Kidney (tissue), 14 donors: ENCODE results near the gene FAM131A. TPM values are rescaled to one million over a fixed set of nuclear protein-coding genes. Genes with fewer than 3 reads are reported as not detected.

ENCODE experiments used
- DNase-seq, 5 donors: peaks; one replicate each; pipeline ENCODE4 v3.0.0-alpha.2; 2013 to 2020
- FAIRE-seq: peaks from 2 replicates; lab custom pipeline; 2012; peaks lifted over from hg19 to GRCh38; lab: Jason Lieb, UNC
- H3K27ac ChIP-seq, 2 donors: one replicate each; pipeline ENCODE4 v1.7.0; 2013; ENCODE audit warnings: low read depth in 2 of 2, low read length in 2 of 2, inconsistent platforms in 1 of 2
- H3K27me3 ChIP-seq: one replicate; pipeline ENCODE4 v1.7.1; 2013; ENCODE audit warnings: low read length, inconsistent platforms; ENCODE audit not compliant: control insufficient read depth, insufficient read depth
- H3K36me3 ChIP-seq, 3 donors: one replicate each; pipeline versions ENCODE4 v1.7.0 to v1.7.1; 2013; ENCODE audit warnings: low read length in 3 of 3, control low read depth in 1 of 3, inconsistent platforms in 1 of 3; ENCODE audit not compliant: insufficient read depth in 3 of 3, control insufficient read depth in 2 of 3
- H3K4me1 ChIP-seq, 3 donors: one replicate each; pipeline versions ENCODE4 v1.7.0 to v1.7.1; 2013; ENCODE audit warnings: low read length in 3 of 3, inconsistent platforms in 1 of 3, low read depth in 1 of 3; ENCODE audit not compliant: control insufficient read depth in 2 of 3, insufficient read depth in 2 of 3
- H3K4me3 ChIP-seq, 3 donors: one replicate each; pipeline versions ENCODE4 v1.7.0 to v1.8.1; 2013; ENCODE audit warnings: low read length in 3 of 3, control low read depth in 1 of 3, inconsistent platforms in 1 of 3
- H3K9ac ChIP-seq, 3 donors: one replicate each; pipeline versions ENCODE4 v1.7.0 to v1.7.1; 2013; ENCODE audit warnings: low read length in 3 of 3, control low read depth in 1 of 3, inconsistent platforms in 1 of 3
- H3K9me3 ChIP-seq, 3 donors: one replicate each; pipeline versions ENCODE4 v1.7.0 to v1.7.1; 2013; ENCODE audit warnings: low read length in 3 of 3, control low read depth in 1 of 3, inconsistent platforms in 1 of 3; ENCODE audit not compliant: control insufficient read depth in 2 of 3, insufficient read depth in 1 of 3
- intact Hi-C: fragments of 100-400 bp; cut with DNase I; formaldehyde crosslinking; loops from one replicate; pipeline ENCODE4 v1.11.1; 2022
- polyA plus RNA-seq: library from polyadenylated mRNA; stranded (reverse); fragments of 350-450 nt; fragmentation: Illumina TruSeq; extraction: RNeasy Lipid Tissue Mini Kit (QIAGEN cat#74804); gene quantifications from one replicate; pipeline ENCODE4 v1.2.3, GENCODE V29; 2014; ENCODE audit warnings: low read depth, low replicate concordance; ENCODE audit not compliant: insufficient read depth
- total RNA-seq: library from RNA; stranded (reverse); fragmentation: NEBNext Ultra II Directional; extraction: Animal tissue kit (Norgen Biotek cat#: 25700); gene quantifications from one replicate; pipeline ENCODE4 v1.2.1, GENCODE V29; 2021
- TF ChIP-seq, protein P1 (sequence below): IDR thresholded peaks from 3 replicates; pipeline ENCODE4 v1.5.1; 2012; ENCODE audit warnings: mild to moderate bottlenecking, moderate library complexity, borderline replicate concordance; ENCODE audit not compliant: insufficient read depth; ENCODE audit errors: extremely low read depth
- donor health status: control.
- donor health status: control.
- donor health status: control.
- donor health status: control.
- donor health status: control.
- donor health status: DM: yes; HTN: yes; CAD: no.
- donor health status: Normal renal cell carcinoma (clear cell type).

Gene FAM131A
- total and polyA plus RNA-seq, 2 donors from 2014 or later = 14.0 to 20.1 TPM

DNA sequence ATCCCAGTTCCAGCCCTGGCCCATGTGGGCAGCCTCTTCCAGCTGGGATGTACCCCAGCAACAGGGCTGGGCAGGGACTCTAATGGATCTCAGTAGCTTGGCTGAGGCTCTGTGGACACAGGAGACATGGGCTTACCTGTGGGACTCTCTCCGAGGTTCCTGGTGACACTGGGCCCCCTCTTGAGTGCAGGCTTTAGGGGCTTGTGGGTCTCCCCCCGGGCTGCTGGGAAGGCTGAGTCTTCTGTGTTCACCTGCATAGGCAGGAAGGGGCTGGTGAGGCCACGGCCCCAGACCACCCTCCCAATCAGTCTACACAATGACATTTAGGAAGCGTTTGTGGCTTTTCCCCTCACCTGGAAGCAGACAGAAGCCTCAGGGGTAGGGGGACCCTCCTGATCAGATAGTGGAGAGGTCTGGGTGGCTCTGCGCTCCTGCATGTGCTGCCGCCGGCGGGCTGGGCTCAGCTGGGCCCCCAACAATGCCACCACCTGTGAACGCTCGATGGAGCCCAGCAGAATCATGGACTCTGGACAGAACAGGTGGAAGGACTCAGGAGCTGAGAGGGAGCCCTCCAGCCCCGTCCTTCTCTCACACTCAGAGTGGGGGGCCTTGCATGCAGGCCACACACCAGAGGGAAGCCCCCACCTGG, 15.6 kb downstream of the FAM131A start:
- H3K4me1 ChIP-seq = peaks cover 0 to 8% (median 2%) of the 10 kb centered on the region in 3 donors
- no peaks in the 10 kb centered on the region for H3K9me3 ChIP-seq
- TF ChIP-seq, protein P1, sequence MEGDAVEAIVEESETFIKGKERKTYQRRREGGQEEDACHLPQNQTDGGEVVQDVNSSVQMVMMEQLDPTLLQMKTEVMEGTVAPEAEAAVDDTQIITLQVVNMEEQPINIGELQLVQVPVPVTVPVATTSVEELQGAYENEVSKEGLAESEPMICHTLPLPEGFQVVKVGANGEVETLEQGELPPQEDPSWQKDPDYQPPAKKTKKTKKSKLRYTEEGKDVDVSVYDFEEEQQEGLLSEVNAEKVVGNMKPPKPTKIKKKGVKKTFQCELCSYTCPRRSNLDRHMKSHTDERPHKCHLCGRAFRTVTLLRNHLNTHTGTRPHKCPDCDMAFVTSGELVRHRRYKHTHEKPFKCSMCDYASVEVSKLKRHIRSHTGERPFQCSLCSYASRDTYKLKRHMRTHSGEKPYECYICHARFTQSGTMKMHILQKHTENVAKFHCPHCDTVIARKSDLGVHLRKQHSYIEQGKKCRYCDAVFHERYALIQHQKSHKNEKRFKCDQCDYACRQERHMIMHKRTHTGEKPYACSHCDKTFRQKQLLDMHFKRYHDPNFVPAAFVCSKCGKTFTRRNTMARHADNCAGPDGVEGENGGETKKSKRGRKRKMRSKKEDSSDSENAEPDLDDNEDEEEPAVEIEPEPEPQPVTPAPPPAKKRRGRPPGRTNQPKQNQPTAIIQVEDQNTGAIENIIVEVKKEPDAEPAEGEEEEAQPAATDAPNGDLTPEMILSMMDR = no peak
- no peak overlapping the region for H3K9ac ChIP-seq
- H3K36me3 ChIP-seq = peaks cover 0 to 5% (median 0%) of the 10 kb centered on the region in 3 donors
- H3K4me3 ChIP-seq = no peak overlapping the region
- H3K27me3 ChIP-seq = no peaks in the 10 kb centered on the region
- FAIRE-seq (no peak), DNase-seq (no peak)
- no peak overlapping the region for H3K27ac ChIP-seq
- intact Hi-C loops = no loop called here

DNA sequence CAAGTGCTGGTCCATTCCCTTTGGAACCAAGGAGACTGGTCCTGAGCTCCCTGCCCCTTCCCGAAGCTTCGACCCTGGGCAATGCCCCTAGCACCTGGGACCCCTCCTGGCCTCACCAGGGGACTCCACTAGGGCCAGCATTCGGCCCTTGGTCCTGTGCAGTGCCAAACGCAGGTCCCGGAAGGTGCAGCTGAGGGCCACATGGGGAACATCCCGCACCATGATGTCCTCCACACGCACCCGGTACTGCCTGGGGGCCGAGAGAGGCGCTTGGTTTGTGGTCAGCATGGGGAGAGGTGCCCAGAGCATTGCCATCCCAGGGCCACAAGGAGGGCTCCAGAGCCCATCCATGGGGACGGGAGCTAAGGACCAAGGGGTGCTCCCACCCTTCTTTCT, 16.1 kb downstream of the FAM131A start:
- FAIRE-seq (no peak), DNase-seq (peak in 1 of 5 donors; percentile 74)
- no peaks in the 10 kb centered on the region for H3K9me3 ChIP-seq
- no peak overlapping the region for H3K9ac ChIP-seq
- no peak overlapping the region for H3K27ac ChIP-seq
- TF ChIP-seq, protein P1 = no peak
- no peak overlapping the region for H3K4me3 ChIP-seq
- H3K4me1 ChIP-seq = peaks cover 0 to 8% (median 2%) of the 10 kb centered on the region in 3 donors
- no peaks in the 10 kb centered on the region for H3K27me3 ChIP-seq
- intact Hi-C loops = no loop called here
- peaks cover 0 to 5% (median 4%) of the 10 kb centered on the region in 3 donors for H3K36me3 ChIP-seq

DNA sequence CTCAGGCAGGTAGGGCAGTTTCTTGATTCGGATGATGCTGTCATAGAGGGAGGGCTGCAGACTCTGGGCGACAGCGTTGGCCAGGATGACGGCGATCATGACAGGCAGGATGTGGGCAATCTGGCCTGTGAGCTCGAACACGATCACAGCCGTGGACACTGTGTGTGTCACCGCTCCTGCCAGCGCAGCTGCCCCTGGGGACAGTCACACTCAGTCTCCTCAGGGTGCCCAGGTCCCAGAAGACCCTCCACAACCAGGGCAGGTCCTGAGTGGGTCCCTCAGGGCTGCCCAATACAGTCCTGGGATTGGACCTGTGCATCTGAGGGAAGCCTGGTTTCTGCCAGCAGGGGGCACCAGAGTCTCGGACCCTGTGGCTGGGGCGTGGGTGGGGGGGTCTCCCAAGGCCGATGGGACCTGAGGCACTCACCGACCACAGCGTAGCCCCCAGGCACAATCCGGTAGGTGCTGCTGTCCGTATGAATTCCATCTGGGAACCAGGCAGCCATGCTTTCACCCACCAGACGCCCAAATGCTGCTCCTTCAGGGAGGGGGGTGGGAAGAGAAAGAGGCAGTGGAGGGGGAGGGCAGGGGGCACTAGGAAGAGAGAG, 16.8 kb downstream of the FAM131A start:
- Histone ChIP-seq H3K27me3 (no peaks in the 10 kb centered on the region), H3K4me1 (peaks cover 0 to 8% (median 2%) of the 10 kb centered on the region in 3 donors), H3K27ac (no peak overlapping the region), H3K4me3 (no peak overlapping the region), H3K36me3 (peaks cover 0 to 5% (median 4%) of the 10 kb centered on the region in 3 donors), H3K9ac (no peak overlapping the region), H3K9me3 (no peaks in the 10 kb centered on the region)
- no peak for FAIRE-seq
- peak in 4 of 5 donors; percentile 51 to 76 (median 64) for DNase-seq
- TF ChIP-seq, protein P1 = peak; percentile 68
- intact Hi-C loops = no loop called here
